ENCODE data around the gene SLC6A9.

SLC6A9 gene

DNA sequence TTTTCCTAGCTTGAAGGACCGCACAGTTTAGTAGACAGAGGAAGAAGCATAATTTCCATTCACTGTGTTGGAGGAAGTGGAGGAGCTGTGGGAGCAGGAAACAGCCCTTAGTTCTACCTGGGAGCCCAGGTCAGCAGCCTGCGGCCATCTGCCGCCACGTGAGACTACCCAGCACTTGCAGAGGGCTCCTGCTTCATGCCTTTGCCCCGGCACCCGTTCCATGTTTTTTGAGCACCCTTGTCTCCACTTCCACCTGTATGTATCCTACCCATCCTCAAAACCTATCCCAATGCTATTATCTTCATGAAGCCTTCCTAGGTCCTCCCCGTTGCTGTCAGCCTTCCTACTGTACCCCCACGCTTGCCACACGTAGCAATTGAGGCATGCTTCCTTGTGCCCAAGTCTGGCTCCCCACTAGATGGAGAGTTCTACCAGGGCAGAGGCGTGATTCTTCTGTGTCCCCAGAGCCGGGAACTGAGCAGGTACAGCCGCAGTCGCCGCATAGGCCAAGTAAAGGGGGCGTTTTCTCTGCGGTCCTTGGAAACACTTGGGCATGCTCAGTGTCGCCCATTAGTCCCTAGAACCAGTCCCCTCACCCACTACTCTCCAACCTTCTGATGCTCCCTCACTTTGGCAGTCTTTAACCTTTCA, 1.9 kb downstream of the SLC6A9 start:
- DNase-seq (ENCODE audit: low spot score), result no peak

DNA sequence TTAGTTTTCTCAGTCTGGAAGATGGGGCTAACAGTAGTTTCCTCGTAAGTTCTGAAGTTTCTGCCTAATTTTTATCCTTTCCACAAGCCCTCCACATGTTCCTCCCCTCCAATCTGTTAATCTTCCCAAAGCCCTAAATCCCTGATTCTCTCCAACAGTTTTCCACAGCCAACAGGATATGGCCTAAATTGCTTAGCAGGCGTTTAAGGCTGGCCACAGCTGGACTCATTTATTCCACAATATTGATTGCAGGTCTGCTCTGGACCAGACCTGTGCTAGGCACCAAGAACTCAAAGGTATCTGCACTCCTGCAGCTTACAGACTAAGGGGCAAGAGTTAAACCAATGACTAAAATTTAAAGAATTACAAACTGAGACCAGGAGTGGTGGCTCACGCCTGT, 3.9 kb downstream of the SLC6A9 start:
- DNase-seq (ENCODE audit: low spot score), result no peak

DNA sequence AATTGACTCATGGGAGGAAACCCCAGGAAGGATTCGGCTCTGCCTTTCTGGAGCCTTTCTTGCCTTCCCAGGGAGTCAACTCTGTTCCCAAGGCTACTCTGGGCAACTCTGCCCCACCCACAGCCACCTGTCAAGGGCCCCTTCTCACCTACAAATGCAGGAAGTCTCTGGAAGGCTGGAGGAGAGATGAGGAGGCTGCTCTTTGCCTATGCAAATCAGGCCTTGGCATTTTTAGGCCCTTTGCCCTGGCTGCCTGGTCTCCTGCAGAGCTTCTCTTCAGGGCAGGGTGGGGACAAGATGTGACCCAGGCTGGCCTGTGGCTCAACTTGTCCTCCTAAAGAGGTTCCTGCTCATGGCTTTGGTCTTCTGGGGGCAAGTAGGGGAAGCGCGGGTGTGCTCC, 5.4 kb downstream of the SLC6A9 start:
- no peak for DNase-seq (ENCODE audit: low spot score)

DNA sequence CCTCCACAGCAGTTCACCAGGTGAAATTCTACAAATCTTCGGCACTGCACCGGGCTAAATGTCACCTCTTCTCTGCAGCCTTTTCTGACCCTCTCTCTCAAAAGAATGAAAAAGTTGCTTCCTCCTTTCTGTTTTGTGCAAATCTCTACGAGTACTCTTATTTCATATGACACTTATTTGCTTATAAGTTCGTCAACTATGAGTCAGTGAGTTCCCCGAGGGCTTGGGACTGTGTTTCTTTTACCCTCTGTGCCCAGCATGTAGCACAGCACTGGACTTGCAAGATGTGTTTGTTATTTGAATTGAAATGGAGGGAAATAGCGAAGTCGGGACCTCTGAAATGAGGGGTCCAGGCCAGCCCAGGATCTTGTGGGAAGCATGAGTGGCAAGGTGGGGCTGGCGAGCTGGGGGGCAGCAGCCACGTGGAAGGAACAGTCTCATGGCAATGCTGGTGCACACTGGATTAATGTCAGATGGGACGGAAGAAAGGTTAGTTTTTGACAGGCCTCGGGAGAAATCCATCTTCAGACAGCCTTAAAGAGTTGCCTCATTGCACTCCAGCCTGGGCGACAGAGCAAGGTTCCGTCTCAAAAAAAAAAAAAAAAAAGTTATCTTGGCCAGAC, 6.2 kb downstream of the SLC6A9 start:
- DNase-seq (ENCODE audit: low spot score), result no peak

DNA sequence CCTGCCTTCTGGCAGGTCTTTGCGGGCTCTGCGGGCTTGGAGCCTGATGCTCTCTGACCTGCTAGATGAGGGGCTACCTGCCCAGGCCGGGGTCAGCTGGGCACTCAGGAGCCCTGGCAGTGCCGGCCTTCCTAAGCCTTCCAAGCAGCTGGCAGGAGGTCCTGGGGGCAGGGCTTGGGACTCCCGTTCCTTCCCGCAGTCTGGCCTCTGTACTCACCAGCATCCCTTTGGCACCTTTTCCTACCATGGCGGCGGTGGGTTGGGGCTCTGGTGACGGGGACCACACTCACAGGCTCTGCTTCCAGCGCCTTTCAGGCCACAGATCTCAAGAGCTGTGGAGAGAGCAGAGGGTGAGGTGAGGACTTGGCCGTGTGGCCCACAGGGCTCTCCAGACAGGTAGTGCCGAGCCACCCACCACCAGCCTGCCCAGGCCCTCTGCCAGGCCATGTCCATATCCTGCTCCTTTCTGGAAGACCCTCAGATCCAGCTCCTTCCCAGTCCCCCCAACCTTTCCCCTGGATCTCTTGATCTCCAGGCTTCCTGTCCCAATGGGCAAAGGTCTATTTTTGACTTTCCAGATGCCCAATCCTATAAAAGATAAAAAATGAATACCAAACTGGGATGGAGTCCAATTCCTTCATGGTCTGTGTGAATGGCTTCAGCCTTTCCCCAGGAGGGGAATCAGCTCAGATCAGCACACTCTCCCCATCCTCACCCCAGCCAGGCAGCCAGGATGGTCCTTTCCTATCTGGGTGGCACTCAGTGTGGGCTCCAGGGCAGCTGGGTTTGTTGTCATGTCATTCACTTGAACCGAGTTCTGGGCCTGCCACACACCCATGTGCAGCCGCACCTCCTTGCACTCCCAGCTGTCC, 7.0 kb downstream of the SLC6A9 start:
- no peak for DNase-seq (ENCODE audit: low spot score)

DNA sequence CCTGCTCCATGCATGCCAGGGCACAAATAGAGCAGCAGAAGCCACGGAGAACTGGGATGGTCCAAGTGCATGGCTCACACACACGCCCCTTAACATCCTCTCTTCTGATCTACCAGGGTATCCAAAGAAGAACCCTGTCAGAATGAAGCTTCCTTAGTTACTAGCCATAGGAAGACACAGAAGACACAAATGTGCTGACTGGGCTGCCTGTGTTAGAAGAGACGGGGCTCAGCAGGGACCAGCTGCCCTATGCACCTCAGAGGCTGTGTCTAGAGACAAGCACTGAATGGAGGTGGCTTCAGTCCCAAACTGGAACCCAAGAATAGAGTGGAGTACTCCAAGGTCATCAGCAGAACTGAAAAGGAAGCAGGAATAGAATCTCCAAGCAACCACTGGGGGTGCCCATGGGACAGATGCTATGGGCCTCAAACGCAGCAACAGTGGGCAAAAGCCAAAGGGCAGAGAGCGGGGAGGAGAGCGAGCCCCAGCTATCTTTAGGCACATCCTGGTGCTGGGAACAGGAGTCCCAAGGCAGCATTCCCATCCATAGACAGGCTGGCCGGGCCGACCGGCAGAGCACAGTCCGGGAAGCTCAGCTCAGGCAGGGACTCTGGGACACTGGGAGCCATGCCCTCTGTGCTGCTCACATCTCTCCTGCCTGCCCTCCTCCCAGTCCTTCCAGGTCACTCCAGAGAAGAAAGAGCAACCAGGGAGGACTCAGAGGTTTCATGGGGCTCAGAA, 9.5 kb downstream of the SLC6A9 start:
- no peak for DNase-seq (ENCODE audit: low spot score)

DNA sequence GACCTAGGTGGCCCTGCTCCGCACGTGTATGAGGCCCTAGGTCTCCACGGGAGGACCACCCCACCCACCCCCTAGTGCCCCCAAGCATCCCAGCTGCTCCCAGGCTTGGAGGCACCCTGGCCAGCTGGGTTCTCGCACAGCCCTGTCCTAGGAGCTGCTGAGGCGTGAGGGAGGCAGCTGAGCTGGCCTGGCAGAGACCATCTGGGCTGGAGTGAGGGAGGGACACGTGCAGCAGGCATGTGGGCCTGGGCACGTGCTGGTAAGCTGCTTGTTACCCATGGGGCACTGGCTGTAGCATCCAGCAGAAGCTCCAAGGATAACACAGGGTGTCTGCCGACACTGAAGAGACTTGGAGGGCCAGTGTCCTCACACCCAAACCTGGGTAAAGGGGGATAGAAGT, 10.1 kb downstream of the SLC6A9 start:
- no peak for DNase-seq (ENCODE audit: low spot score)

DNA sequence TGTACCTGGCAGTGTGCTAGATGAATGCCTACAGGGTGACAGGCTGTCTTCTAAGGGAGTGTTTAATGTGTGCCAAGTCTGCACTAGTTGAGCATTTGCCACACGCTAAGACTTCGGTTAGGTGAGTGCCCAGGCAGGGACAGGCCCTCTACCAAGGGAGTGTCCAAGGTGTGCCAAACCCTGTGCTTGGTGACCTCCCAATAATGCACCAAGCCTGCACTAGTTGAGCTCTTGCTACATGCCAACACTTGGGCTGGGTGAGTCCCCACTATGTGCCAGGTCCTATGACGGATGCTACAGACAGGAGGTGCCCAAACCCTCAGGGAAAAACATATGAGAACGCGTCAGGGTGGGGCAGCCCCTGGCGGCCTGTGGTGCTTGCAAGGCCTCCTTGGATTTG, 10.8 kb downstream of the SLC6A9 start:
- DNase-seq (ENCODE audit: low spot score), result no peak

DNA sequence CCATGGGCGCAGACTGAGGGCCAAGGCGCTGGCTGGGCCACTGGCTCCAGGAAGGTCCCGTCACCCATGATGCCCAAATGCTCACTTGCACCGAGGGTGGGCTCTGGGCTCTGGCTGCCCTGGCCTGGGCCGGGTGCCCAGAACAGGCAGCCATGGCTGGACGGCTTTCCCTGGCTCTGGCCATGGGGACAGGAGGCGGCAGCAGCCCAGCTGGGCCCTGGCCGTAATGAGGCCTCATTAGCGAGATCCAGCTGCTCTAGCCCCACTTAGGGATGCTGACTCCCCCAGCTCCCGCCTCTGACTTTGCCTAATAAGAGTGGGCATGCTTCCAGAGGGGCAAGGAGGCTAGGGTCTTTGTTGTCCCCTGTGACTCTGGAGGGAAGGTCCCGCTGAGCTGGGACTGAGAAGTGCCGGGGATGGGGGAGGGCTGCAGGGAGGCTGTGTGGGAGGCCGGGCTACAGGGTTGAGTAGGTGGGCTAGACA, 11.8 kb downstream of the SLC6A9 start:
- no peak for DNase-seq (ENCODE audit: low spot score)

DNA sequence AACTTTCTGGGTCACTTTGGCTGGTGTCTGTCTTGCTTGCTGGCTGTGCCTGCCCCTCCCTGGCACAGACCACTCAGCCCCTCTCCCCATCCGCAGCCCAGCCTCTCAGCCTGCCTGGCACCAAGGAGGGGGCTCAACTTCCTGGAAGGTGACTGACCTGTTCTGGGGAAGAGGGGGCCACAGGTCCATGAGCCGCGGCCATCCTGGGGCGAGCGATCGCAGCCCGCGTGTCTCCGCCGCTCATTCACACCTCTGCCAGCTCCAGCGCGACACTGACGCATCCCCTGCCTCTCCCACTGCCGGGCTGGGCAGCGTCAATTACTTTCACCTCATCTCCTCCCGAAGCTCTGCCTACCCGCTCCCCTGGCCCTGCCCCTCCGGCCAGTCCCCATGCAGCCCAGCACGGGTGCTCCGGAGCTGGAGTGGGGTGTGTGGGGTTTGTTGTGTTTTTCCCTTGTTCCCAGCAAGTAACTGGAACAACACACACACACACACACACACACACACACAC, 14.3 kb downstream of the SLC6A9 start:
- no peak for DNase-seq (ENCODE audit: low spot score)

DNA sequence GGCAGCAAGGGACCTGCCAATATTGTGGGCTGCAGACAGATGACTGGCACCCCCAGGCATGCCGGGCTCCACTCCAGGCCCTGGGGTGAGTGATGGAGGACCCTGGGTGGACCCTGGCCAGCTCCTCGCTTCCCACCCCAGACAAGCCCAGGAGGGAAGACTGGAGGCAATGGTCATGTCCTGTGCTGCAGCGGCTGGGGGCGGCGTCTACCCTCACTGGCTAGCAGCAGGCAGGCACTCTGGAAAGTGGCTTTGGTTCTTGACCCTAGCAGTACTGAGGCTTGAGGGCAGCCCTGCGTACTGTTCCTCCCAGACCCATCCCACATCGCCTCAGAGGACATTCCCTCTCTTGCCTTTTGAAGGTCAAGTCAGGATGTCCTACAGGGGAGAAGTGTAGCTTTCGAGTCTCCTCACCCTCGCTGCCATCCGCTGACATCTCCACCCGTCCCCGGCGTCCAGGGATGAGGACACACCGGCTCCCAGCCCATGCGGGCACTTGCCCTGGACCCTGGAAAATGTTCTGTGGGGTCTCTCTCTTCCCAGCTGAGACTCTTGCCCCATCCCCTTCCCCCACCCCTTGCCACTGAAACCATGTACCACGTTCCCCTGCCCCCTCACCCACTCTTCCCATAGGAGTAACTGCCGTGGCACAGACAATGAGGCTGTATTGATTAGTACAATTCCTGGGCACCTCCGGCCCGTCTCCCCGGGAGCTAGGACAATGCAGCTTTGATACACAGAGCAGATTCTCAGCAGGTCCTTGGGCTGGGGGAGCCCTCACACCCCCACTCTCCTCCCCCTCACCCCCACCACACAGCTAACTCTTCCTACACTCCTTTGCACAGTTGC, 15.0 kb downstream of the SLC6A9 start:
- no peak for DNase-seq (ENCODE audit: low spot score)

DNA sequence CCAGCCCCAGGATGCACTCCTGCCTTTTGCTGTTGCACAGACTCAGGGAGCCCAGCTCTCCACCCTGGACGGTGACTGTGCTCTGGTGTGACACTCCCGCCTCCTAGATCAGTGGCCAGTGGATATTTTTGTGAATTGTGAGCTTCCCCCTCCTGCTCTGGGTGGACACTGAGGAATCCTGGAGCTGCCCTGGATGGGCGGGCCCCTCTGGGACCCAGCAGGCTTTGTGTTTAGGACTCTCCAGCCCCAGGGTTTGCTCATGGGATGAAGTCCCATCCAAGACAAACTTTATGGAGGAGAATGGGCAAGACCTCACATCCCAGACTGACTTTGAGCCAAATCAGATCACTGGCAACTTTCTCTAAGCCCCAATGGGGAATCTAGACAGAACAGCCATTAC, 16.1 kb downstream of the SLC6A9 start:
- DNase-seq (ENCODE audit: low spot score), result no peak

DNA sequence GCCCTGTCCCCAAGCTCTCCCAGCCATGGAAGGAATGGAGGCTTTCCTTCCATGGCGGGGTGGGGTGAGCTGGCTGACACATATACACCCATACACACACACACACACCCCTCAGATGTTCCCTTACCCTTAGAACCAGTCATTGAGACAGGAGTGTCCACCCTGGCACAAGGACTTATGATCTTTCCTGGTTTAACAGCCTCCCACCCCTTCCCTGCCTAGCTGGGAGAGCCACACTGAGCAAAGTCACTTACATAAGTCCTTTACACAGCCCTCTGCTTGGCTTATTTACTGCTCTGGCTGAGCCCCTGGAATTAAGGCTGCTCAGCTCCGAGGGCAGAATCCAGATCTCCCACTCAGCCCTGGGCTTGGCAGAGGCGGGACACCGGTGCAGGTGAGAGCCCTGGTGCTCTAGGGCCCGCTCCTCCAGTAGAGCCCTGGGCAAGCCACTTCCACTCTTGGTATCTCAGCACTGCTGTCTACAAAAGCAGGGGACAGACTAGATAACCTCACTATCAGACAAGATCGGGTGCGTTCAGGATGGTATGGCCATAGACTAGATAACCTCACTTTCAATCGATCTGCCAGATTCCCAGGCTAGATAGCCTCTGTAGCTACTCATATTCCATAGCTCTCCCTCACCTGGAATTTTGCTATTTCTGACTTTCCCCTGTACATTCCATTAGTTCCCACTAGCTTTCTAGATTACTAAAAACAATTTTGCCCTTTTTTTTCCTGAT, 16.7 kb downstream of the SLC6A9 start:
- DNase-seq (ENCODE audit: low spot score), result no peak

DNA sequence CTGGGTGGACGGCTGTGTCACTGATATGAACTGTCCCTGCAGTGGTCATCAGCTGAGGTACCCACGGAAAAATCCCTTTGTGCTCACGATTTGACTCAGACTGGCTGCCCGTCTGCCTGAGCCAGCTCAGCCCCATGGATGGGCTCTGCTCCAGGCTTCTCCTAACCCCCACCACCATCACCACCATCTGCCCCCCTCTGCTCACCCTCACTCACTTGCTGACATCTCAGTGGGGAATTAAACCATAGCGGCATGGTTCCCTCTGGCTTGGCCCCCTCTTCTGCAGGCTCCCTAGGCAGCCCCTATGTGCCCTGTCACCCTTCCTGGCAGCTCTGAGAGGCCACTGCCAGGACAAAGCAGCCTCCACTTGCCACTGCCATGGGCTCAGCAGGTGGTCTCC, 17.3 kb downstream of the SLC6A9 start:
- DNase-seq (ENCODE audit: low spot score), result no peak

DNA sequence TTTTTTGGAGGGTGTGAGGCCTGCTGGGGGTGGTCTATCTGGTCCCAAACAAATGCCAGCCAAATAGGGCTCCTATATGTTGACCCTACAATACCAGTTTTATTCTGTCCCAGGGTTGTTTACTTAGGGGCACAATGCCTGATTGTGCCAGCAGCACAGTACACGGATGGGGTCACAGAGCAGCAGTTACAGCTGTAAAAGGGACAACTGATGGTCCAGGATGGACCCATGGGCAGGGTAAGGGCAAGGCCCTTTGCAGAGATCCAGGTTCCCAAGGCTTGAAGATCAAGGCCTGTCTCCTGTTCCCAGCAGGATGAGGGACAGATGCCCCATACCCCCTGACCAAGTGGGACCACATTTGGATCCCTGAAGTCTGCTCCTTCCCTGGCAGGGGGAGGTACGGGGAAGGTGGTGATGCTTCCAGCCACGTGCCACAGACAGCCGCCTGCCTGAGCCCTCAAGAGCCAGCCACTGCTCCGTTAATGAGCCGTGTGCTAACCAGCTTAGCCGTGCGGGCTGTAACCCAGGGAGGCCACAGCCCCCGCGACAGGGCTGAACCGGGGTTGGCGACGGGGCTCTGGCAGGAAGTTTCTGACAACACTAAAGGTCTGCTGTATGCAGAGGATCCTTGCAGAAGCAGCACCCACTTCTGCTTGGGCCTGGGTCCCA, 18.2 kb downstream of the SLC6A9 start:
- DNase-seq (ENCODE audit: low spot score), result no peak

DNA sequence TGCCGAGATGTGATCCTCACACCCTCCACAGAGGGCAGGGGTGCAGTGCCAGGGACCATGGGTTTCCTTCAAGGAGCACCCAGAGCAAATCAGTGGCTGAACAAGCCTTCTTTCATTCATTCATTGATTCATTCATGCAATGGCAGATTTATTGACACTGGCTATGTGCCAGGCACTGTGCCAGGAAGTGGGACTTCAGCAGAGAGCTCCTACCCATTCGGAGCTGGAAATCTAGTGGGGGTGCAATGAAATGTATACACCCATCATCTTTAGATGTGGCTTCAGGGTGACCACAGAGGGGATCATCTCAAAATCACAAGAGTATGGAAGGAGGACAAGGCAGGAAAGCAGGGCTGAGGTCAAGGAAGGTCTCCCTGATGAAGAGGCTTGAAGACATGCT, 18.9 kb downstream of the SLC6A9 start:
- DNase-seq (ENCODE audit: low spot score), result no peak

DNA sequence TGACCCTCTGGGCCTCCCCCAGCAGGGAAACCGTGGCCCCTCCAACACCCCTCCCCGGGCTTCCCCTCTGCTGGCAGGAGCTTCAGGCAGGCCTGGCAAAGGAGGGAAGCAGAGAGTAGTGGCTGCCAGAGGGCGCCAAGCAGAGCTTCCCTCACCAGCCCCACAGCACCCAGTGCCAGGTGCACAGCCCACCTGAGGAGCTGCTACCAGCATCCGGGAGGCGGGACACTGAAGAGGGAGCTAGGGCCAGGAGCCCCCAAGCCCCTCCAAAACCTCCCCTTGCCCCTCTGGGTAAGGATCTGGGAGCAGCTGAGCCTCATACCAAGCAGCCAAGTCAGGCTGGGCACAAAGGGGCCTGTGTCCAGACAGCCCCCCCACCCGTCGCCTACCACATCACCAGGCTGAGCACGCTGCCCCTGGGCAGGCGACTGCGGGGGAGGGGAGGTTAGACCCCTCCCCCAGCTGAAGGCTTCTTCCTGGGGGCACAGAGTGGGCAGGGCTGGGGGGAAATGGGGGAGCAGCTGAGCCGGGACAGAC, 20.3 kb downstream of the SLC6A9 start:
- DNase-seq (ENCODE audit: low spot score), result no peak

DNA sequence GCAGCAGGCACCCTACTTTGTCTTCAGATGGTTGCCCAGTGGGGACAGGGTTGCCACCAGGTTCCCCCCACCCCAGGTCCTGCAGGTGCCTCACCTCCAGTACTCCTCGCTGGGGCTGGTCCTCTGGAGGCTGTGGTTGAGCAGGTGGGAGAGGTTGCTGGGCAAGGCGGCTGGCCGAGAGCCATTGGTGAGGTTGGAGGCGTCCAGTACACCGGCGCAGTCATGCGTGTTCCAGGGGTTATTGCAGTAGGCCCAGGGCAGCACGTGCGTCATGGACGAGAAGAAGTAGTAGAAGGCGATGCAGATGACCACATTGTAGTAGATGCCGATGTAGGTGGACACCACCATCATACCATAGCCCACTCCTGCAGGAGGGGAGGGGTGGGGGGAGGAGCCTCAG, 23.0 kb downstream of the SLC6A9 start:
- no peak for DNase-seq (ENCODE audit: low spot score)

DNA sequence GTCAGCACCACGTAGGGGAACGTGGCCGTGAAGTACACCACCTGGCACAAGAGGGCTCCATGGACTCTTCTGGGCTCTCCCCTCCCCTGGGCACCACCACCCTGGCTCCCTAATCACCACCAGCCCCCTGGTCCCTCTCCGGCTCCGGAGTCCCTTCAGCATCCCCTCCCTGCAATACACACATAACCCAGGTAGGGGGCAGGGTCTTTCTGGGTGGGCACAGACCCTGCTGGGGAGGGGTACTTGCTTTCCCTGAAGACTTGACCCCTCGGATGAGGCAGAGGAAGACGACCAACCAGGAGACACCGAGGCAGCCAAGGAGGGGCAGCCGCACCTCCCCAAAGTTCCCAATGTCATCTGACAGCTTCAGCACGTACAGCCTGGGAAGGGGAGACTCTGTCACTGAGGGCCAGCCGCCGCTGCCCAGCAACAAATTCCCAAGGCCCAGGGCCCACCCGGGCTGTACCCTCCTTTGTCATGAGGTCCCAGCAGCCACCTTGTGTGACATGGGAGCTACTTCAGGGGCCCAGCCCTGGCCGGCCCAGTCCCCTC, 28.6 kb downstream of the SLC6A9 start:
- no peak for DNase-seq (ENCODE audit: low spot score)

All from CD4-positive, alpha-beta T cell treated with Interleukin-15 for 4 hours (primary cell).